Thyroid gland (tissue), 4 donors: ENCODE measurements around the gene KRT13.

Source experiments
- CTCF ChIP-seq, 6 experiments: fragments of 200-600 bp in 3 of 6; fragments of 450-650 bp in 3 of 6; sonication (generic) in 3 of 6; IDR thresholded peaks; one replicate each; pipeline ENCODE4 v1.5.1; 2016 to 2019; ENCODE audit warnings: antibody characterized with exemption in 6 of 6, mild to moderate bottlenecking in 2 of 6, inconsistent platforms in 1 of 6, moderate library complexity in 1 of 6
- POLR2A ChIP-seq, 2 donors: fragments of 450-650 bp; IDR thresholded peaks; one replicate each; pipeline ENCODE4 v1.6.1; 2017; ENCODE audit warnings: antibody characterized with exemption in 2 of 2, mild to moderate bottlenecking in 2 of 2, moderate library complexity in 1 of 2

GRCh38 chr17:41522301-41523224 lies 17.2 kb upstream of the KRT13 start:
- TF ChIP-seq CTCF (IDR thresholded peaks at IDR 0.05) (no peak), POLR2A (IDR thresholded peaks at IDR 0.05) (no peak)
